ENCODE results near the gene UGGT2. TPM values are rescaled to one million over a fixed set of nuclear protein-coding genes. Genes with fewer than 3 reads are reported as not detected.
"Not testable (repeated sequence)": the region's sequence is repeated elsewhere in the genome, so short reads cannot be mapped to it uniquely, and the experiment has no call there.

The UGGT2 gene
- total RNA-seq, 1 donor from 2014 or later = 32.7 TPM

DNA sequence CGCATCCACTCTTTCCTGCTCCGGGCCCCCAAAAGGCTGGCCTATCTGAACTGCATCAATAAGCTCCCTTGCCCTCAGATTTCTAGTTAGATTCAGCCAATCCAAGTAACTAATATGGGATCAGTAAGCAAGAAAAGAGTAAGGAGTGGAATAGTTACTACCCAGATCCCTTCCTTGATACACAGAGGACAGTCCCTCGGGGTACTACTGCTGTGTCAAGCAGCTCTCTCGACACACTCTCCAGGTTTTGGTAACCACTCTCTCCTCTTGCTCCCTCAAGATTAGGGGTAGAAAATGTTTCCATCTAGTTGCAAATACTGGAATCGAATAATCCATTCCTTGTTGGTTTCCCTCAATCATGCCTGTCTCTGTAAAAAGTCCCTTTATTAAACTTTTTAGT is 65.4 kb downstream of the UGGT2 start:
- no peak for DNase-seq (ENCODE audit: extremely low read depth, low read depth, low spot score)

- no peak for DNase-seq (ENCODE audit: extremely low read depth, low read depth, low spot score)
These were observed 71.1 kb downstream of the UGGT2 start for GRCh38 chr13:95982144-95982543.

DNA sequence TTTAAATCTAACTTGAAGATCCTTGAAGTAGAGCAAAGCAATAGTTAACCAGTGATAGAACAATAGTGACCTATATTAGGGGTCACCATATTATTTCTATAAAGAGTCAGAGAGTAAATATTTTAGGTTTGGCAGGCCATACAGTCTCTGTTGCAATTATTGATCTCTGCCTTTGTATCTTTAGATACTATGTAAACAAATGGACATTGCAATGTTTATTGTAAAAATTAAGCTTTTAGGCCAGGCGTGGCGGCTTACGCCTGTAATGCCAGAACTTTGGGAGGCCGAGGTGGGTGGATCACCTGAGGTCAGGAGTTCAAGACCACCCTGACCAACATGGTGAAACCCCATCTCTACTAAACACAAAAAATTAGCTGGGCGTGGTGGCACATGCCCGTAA is 80.5 kb downstream of the UGGT2 start:
- not testable (repeated sequence) for DNase-seq (ENCODE audit: extremely low read depth, low read depth, low spot score)

GRCh38 chr13:95970878-95971277 is 82.3 kb downstream of the UGGT2 start:
- DNase-seq (ENCODE audit: extremely low read depth, low read depth, low spot score) = no peak

GRCh38 chr13:95968906-95969305 is 84.3 kb downstream of the UGGT2 start:
- no peak for DNase-seq (ENCODE audit: extremely low read depth, low read depth, low spot score)

DNA sequence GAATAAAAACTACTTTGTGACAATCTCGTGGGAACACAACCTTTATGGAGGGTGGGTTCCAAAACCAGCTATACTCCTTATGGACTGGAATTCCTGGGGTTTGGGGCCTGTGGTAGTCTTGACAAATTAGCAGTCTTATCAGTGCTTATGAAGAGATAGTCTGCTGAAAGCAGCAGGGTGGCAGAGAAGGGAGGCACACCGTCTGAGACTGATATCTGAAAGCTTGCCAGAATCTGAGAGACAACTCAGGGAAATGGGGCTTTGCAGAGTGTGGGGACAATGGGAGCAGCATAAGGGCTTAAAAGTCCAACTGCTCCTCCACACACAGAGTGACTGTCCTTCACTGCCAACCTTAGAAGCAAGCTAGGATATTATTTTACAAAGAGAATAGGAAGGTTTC is 95.9 kb downstream of the UGGT2 start:
- no peak for DNase-seq (ENCODE audit: extremely low read depth, low read depth, low spot score)

DNA sequence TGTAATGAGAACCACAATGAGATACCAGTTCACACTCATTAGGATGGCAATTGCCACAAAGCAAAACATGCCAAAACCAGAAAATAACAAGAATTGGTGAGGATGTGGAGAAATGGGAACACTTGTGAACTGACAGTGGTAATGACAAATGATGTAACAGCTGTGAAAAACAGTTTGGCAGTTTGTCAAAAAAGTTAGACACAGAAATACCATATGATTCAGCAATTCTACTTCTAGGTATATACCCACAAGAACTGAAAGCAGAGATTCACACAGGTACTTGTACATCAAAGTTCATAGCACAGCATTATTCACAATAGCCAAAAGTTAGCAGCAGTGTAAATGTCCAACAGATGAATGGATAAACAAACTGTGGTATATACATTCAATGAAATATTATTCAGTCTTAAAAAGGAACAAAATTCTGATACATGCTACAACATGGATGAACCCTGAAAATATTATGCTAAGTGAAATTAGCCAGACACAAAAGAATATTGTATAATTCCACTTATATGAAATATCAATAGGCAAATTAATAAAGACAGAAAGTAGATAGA is 96.5 kb downstream of the UGGT2 start:
- no peak for DNase-seq (ENCODE audit: extremely low read depth, low read depth, low spot score)

DNA sequence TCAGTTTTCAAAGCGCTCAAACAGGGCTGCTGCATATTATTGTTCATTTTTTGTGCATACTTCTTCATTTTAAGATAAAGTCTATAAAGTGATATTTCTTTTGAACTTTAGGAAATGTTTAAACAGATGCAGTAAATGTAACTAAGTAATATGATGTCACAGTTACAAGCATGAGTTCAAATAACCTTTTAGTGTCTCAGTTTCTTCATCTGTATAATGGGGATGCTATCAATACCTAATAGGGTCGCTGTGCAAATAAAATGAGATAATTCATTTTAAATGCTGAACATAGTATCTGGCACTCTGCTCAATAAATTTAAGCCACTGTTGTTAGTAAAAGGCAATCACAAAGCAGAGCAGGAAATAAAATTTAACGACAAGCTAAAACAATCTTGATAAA is 97.5 kb downstream of the UGGT2 start:
- DNase-seq (ENCODE audit: extremely low read depth, low read depth, low spot score) = no peak

DNA sequence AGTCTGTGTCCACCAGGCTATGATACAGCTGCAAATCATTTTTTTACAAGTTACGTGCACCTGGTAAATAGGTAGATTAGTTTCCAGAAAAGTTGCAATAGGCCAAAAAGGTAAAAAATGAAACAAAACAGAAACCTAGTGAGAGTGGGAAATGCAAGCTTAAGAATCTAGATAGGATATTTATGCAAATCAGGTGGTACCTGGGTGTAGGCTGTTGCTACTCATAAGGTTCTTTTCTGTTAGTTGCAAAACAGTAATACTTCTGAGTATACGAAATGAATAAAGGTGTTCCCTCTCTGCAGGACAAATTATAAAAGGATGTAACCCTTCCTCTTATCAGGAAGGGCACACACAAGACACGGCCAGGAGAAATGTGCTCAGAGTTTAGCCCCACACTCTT is 97.9 kb downstream of the UGGT2 start:
- DNase-seq (ENCODE audit: extremely low read depth, low read depth, low spot score) = no peak

DNA sequence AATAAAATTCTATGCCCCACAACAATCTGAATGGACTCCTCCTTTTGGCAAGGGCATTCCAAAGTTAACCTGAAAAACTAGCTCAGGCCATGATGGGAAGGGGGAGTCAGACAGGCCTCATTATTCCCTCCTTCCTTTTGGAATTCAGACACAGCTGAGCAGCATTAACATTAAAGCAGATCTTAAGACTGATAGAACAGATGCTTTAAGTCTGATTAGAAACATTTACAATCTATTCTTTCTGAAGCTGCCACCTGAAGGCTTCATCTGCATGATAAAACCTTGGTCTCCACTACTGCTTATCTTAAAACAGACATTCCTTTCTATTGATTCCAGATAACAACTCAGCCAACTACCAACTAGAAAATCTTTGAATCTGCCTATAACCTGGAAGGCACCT is 98.9 kb downstream of the UGGT2 start:
- no peak for DNase-seq (ENCODE audit: extremely low read depth, low read depth, low spot score)

- no peak for DNase-seq (ENCODE audit: extremely low read depth, low read depth, low spot score)
These were observed 103.1 kb downstream of the UGGT2 start for GRCh38 chr13:95950103-95950502.

GRCh38 chr13:95948656-95949055 is 104.5 kb downstream of the UGGT2 start:
- no peak for DNase-seq (ENCODE audit: extremely low read depth, low read depth, low spot score)

- DNase-seq (ENCODE audit: extremely low read depth, low read depth, low spot score) = no peak
These were observed 115.4 kb downstream of the UGGT2 start for GRCh38 chr13:95937714-95938320.

- no peak for DNase-seq (ENCODE audit: extremely low read depth, low read depth, low spot score)
These were observed 121.7 kb downstream of the UGGT2 start for GRCh38 chr13:95931300-95932025.

DNA sequence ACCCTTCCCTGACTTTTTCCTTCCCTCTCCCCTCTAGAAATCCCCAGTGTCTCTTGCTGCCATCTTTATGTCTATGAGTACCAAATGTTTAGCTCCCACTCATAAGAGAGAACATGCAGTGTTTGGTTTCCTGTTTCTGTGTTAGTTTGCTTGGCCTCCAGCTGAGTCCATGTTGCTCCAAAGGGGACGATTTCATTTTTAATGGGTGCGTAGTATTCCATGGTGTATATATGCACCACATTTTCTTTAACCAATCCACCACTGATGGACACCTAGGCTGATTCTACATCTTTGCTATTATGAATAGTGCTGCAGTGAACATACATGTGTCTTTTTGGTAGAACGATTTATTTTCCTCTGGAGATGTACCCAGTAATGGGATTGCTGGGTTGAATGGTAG is 123.8 kb downstream of the UGGT2 start:
- no peak for DNase-seq (ENCODE audit: extremely low read depth, low read depth, low spot score)

DNA sequence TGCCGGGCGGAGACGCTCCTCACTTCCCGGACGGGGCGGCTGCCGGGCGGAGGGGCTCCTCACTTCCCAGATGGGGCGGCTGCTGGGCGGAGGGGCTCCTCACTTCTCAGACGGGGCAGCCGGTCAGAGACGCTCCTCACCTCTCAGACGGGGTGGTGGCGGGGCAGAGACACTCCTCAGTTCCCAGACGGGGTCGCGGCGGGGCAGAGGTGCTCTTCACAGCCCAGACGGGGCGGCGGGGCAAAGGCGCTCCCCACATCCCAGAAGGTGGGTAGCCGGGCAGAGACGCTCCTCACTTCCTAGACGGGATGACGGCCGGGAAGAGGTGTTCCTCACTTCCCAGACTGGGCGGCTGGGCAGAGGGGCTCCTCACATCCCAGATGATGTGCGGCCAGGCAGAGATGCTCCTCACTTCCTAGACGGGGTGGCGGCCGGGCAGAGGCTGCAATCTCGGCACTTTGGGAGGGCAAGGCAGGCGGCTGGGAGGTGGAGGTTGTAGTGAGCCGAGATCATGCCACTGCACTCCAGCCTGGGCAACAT is 124.8 kb downstream of the UGGT2 start:
- not testable (repeated sequence) for DNase-seq (ENCODE audit: extremely low read depth, low read depth, low spot score)

DNA sequence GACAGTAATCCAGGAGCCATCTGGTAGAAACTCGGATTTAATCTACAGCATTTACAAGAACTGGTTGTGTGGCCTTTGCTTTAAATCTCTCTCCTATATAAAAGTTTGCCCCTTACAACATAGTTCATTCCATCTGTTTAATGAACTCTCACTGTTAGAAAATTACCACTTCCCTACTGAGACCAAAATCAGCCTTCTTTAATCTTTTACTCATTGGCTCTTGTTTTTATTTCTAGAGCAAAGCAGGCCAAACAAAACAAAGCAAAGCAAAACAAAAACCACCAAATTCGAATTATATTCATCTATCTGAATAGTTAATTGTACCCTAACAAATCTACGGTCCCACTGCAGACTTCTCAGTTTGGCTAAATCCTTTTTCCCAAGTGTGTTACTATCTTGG is 127.0 kb downstream of the UGGT2 start:
- DNase-seq (ENCODE audit: extremely low read depth, low read depth, low spot score) = no peak

DNA sequence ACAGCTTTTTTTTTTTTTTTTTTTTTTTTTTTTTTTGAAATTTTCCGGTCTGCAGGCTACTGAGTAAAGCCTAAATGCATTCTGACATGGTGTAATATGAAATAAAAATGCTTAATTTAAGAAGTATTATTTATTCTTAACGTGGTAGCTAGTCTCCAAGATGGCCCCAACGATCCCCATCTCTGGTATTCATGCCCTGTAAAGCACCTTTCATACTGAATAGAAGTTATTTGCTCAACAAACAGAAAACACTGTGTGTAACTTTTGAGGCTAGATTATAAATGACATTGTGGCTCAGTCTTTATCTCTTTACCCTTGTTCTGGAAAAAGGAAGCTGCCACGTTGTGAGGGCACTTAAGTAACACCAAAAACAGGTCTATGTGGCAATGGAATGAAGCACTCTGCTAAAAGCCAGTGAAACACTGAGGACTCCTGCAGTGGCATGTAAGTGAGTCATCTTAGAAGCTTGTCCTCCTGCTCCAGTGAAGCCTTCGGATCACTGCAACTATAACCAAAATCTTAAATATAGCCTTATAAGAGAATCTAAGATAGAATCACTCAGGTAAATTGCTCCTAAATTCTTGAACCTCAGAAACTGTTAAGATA is 128.7 kb downstream of the UGGT2 start:
- DNase-seq (ENCODE audit: extremely low read depth, low read depth, low spot score) = no peak

DNA sequence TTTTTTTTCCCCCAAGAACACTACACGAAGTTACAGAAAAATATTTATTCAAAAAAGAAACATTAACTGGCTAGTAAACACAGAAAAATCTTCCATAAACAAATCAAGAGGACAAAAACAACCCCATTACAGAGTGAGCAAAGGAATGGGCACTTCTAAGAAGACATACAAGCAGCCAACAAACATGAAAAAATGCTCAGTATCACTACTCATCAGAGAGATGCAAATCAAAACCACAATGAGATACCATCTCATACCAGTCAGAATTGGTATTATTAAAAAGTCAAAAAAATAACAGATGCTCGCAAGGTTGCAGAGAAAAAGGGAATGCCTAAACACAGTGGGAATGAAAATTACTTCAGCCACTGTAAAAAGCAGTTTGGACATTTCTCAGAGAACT is 131.7 kb downstream of the UGGT2 start:
- no peak for DNase-seq (ENCODE audit: extremely low read depth, low read depth, low spot score)

GRCh38 chr13:95920485-95920884 is 132.7 kb downstream of the UGGT2 start:
- DNase-seq (ENCODE audit: extremely low read depth, low read depth, low spot score) = no peak

DNA sequence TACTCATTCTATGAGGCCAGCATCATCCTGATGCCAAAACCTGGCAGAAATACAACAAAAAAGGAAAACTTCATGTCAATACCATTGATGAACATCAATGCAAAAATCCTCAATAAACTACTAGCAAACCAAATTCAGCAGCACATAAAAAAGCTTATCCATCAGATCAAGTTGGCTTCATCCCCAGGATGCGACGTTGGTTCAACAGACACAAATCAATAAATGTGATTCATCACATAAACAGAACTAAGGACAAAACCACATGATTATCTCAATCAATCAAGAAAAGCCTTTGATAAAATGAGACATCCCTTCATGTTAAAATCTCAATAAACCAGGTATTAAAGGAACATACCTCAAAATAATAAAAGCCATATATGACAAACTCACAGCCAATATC is 134.3 kb downstream of the UGGT2 start:
- DNase-seq (ENCODE audit: extremely low read depth, low read depth, low spot score) = no peak

Data from glomerular endothelial cell (primary cell).